ENCODE data around the gene IRF4. TPM values are rescaled to one million over a fixed set of nuclear protein-coding genes. Genes with fewer than 3 reads are reported as not detected.
A peak's percentile ranks its signal among the peaks of the same experiment; 100 is the strongest.

IRF4 gene
- total and polyA plus RNA-seq, 4 donors, result 0.11 to 1.0 (median 0.42) TPM

- no peaks in the 10 kb centered on the region for H3K27me3 ChIP-seq (ENCODE audit: control insufficient read depth, insufficient read depth, low read length)
- H3K4me3 ChIP-seq (ENCODE audit: low read depth, low read length), result no peak overlapping the region
- no peaks in the 10 kb centered on the region for H3K36me3 ChIP-seq (ENCODE audit: control insufficient read depth, insufficient read depth, low read length)
- 92% methylated on average over 12 of the region's 12 CpGs for WGBS (ENCODE audit: insufficient coverage)
- DNase-seq (ENCODE audit: low read depth in 4 of 6, low spot score in 6 of 6), result no peak
- H3K9me3 ChIP-seq (ENCODE audit: control insufficient read depth, insufficient read depth, low read length), result no peaks in the 10 kb centered on the region
- peaks cover 16% of the 10 kb centered on the region for H3K4me1 ChIP-seq (ENCODE audit: control insufficient read depth, insufficient read depth, low read length)
- no peak overlapping the region for H3K27ac ChIP-seq (ENCODE audit: low read depth, low read length)
Observed at GRCh38 chr6:449057-449430, 57.5 kb downstream of the IRF4 start.

- Histone ChIP-seq H3K4me1 (ENCODE audit: control insufficient read depth, insufficient read depth, low read length) (peaks cover 14% of the 10 kb centered on the region), H3K4me3 (ENCODE audit: low read depth, low read length) (no peak overlapping the region), H3K36me3 (ENCODE audit: control insufficient read depth, insufficient read depth, low read length) (no peaks in the 10 kb centered on the region), H3K27ac (ENCODE audit: low read depth, low read length) (no peak overlapping the region), H3K9me3 (ENCODE audit: control insufficient read depth, insufficient read depth, low read length) (no peaks in the 10 kb centered on the region), H3K27me3 (ENCODE audit: control insufficient read depth, insufficient read depth, low read length) (no peaks in the 10 kb centered on the region)
- no peak for DNase-seq (ENCODE audit: low read depth in 4 of 6, low spot score in 6 of 6)
- WGBS (ENCODE audit: insufficient coverage), result 94% methylated on average over 62 of the region's 62 CpGs
Observed at GRCh38 chr6:449486-450419, 58.2 kb downstream of the IRF4 start.

- 93% methylated on average over 11 of the region's 12 CpGs for WGBS (ENCODE audit: insufficient coverage)
- H3K36me3 ChIP-seq (ENCODE audit: control insufficient read depth, insufficient read depth, low read length), result no peaks in the 10 kb centered on the region
- H3K4me3 ChIP-seq (ENCODE audit: low read depth, low read length), result no peak overlapping the region
- H3K4me1 ChIP-seq (ENCODE audit: control insufficient read depth, insufficient read depth, low read length), result peaks cover 14% of the 10 kb centered on the region
- H3K27ac ChIP-seq (ENCODE audit: low read depth, low read length), result no peak overlapping the region
- no peaks in the 10 kb centered on the region for H3K9me3 ChIP-seq (ENCODE audit: control insufficient read depth, insufficient read depth, low read length)
- DNase-seq (ENCODE audit: low read depth in 4 of 6, low spot score in 6 of 6), result no peak
- no peaks in the 10 kb centered on the region for H3K27me3 ChIP-seq (ENCODE audit: control insufficient read depth, insufficient read depth, low read length)
Observed at GRCh38 chr6:451336-451735, 59.8 kb downstream of the IRF4 start.

GRCh38 chr6:451847-452246, 60.3 kb downstream of the IRF4 start:
- H3K4me3 ChIP-seq (ENCODE audit: low read depth, low read length), result no peak overlapping the region
- H3K9me3 ChIP-seq (ENCODE audit: control insufficient read depth, insufficient read depth, low read length), result no peaks in the 10 kb centered on the region
- DNase-seq (ENCODE audit: low read depth in 4 of 6, low spot score in 6 of 6), result no peak
- no peaks in the 10 kb centered on the region for H3K27me3 ChIP-seq (ENCODE audit: control insufficient read depth, insufficient read depth, low read length)
- peaks cover 15% of the 10 kb centered on the region for H3K4me1 ChIP-seq (ENCODE audit: control insufficient read depth, insufficient read depth, low read length)
- H3K36me3 ChIP-seq (ENCODE audit: control insufficient read depth, insufficient read depth, low read length), result no peaks in the 10 kb centered on the region
- 96% methylated on average over 7 of the region's 8 CpGs for WGBS (ENCODE audit: insufficient coverage)
- no peak overlapping the region for H3K27ac ChIP-seq (ENCODE audit: low read depth, low read length)

- no peaks in the 10 kb centered on the region for H3K36me3 ChIP-seq (ENCODE audit: control insufficient read depth, insufficient read depth, low read length)
- 44% methylated on average over 8 of the region's 9 CpGs for WGBS (ENCODE audit: insufficient coverage)
- H3K4me3 ChIP-seq (ENCODE audit: low read depth, low read length), result no peak overlapping the region
- no peak overlapping the region for H3K27ac ChIP-seq (ENCODE audit: low read depth, low read length)
- H3K27me3 ChIP-seq (ENCODE audit: control insufficient read depth, insufficient read depth, low read length), result no peaks in the 10 kb centered on the region
- peaks cover 15% of the 10 kb centered on the region for H3K4me1 ChIP-seq (ENCODE audit: control insufficient read depth, insufficient read depth, low read length)
- peak in 2 of 6 donors; percentile 4 to 49 for DNase-seq (ENCODE audit: low read depth in 4 of 6, low spot score in 6 of 6)
- H3K9me3 ChIP-seq (ENCODE audit: control insufficient read depth, insufficient read depth, low read length), result no peaks in the 10 kb centered on the region
Observed at GRCh38 chr6:452301-453067, 60.9 kb downstream of the IRF4 start.

GRCh38 chr6:453152-453551, 61.6 kb downstream of the IRF4 start:
- no peaks in the 10 kb centered on the region for H3K27me3 ChIP-seq (ENCODE audit: control insufficient read depth, insufficient read depth, low read length)
- peak in 3 of 6 donors; percentile 37 to 78 (median 69) for DNase-seq (ENCODE audit: low read depth in 4 of 6, low spot score in 6 of 6)
- no peak overlapping the region for H3K27ac ChIP-seq (ENCODE audit: low read depth, low read length)
- H3K9me3 ChIP-seq (ENCODE audit: control insufficient read depth, insufficient read depth, low read length), result no peaks in the 10 kb centered on the region
- WGBS (ENCODE audit: insufficient coverage), result 41% methylated on average over 13 of the region's 13 CpGs
- H3K4me3 ChIP-seq (ENCODE audit: low read depth, low read length), result no peak overlapping the region
- no peaks in the 10 kb centered on the region for H3K36me3 ChIP-seq (ENCODE audit: control insufficient read depth, insufficient read depth, low read length)
- peaks cover 15% of the 10 kb centered on the region for H3K4me1 ChIP-seq (ENCODE audit: control insufficient read depth, insufficient read depth, low read length)

- no CpG with 5 or more reads among the region's 5 CpGs for WGBS (ENCODE audit: insufficient coverage)
- H3K27me3 ChIP-seq (ENCODE audit: control insufficient read depth, insufficient read depth, low read length), result no peaks in the 10 kb centered on the region
- H3K27ac ChIP-seq (ENCODE audit: low read depth, low read length), result no peak overlapping the region
- no peak for DNase-seq (ENCODE audit: low read depth in 4 of 6, low spot score in 6 of 6)
- no peaks in the 10 kb centered on the region for H3K36me3 ChIP-seq (ENCODE audit: control insufficient read depth, insufficient read depth, low read length)
- no peaks in the 10 kb centered on the region for H3K9me3 ChIP-seq (ENCODE audit: control insufficient read depth, insufficient read depth, low read length)
- H3K4me3 ChIP-seq (ENCODE audit: low read depth, low read length), result no peak overlapping the region
- peaks cover 15% of the 10 kb centered on the region for H3K4me1 ChIP-seq (ENCODE audit: control insufficient read depth, insufficient read depth, low read length)
Observed at GRCh38 chr6:454148-454991, 62.8 kb downstream of the IRF4 start.

GRCh38 chr6:455006-455585, 63.5 kb downstream of the IRF4 start:
- no peaks in the 10 kb centered on the region for H3K9me3 ChIP-seq (ENCODE audit: control insufficient read depth, insufficient read depth, low read length)
- DNase-seq (ENCODE audit: low read depth in 4 of 6, low spot score in 6 of 6), result no peak
- whole genome bisulfite sequencing (ENCODE audit: insufficient coverage), result 100% methylated on average over 1 of the region's 11 CpGs
- H3K4me3 ChIP-seq (ENCODE audit: low read depth, low read length), result no peak overlapping the region
- H3K36me3 ChIP-seq (ENCODE audit: control insufficient read depth, insufficient read depth, low read length), result no peaks in the 10 kb centered on the region
- H3K27ac ChIP-seq (ENCODE audit: low read depth, low read length), result no peak overlapping the region
- peaks cover 15% of the 10 kb centered on the region for H3K4me1 ChIP-seq (ENCODE audit: control insufficient read depth, insufficient read depth, low read length)
- H3K27me3 ChIP-seq (ENCODE audit: control insufficient read depth, insufficient read depth, low read length), result no peaks in the 10 kb centered on the region

GRCh38 chr6:455835-456234, 64.3 kb downstream of the IRF4 start:
- peaks cover 15% of the 10 kb centered on the region for H3K4me1 ChIP-seq (ENCODE audit: control insufficient read depth, insufficient read depth, low read length)
- no peak overlapping the region for H3K27ac ChIP-seq (ENCODE audit: low read depth, low read length)
- H3K27me3 ChIP-seq (ENCODE audit: control insufficient read depth, insufficient read depth, low read length), result no peaks in the 10 kb centered on the region
- H3K36me3 ChIP-seq (ENCODE audit: control insufficient read depth, insufficient read depth, low read length), result no peaks in the 10 kb centered on the region
- WGBS (ENCODE audit: insufficient coverage), result 96% methylated on average over 5 of the region's 8 CpGs
- no peak for DNase-seq (ENCODE audit: low read depth in 4 of 6, low spot score in 6 of 6)
- no peaks in the 10 kb centered on the region for H3K9me3 ChIP-seq (ENCODE audit: control insufficient read depth, insufficient read depth, low read length)
- H3K4me3 ChIP-seq (ENCODE audit: low read depth, low read length), result no peak overlapping the region

All from spinal cord (tissue), 10 donors.